Measurements from ENCODE around the gene TOPBP1. TPM values are rescaled to one million over a fixed set of nuclear protein-coding genes. Genes with fewer than 3 reads are reported as not detected.

TOPBP1 gene
- total and polyA plus RNA-seq, 2 of the 8 experiments (the other 6 are each of a cell fraction or from before 2014, with no cell fraction given), result 19.7 to 35.9 TPM

GRCh38 chr3:133611534-133611933, 50.2 kb downstream of the TOPBP1 start (continued):
- no peak for TF ChIP-seq CTCF (IDR thresholded peaks at IDR 0.05; ENCODE audit: control extremely low read depth in 1 of 3, insufficient read depth in 1 of 3, low read depth in 1 of 3, low read length in 3 of 3)
- TF ChIP-seq TEAD4 (IDR thresholded peaks at IDR 0.05; ENCODE audit: low read depth, low read length), result no peak
- TF ChIP-seq BCL11A (IDR thresholded peaks at IDR 0.05; ENCODE audit: low read depth in 2 of 2, low read length in 2 of 2), result no peak
- no peak for TF ChIP-seq POU5F1 (IDR thresholded peaks at IDR 0.05; ENCODE audit: low read depth, low read length)
- TF ChIP-seq CHD2 (IDR thresholded peaks at IDR 0.05; ENCODE audit: low read length), result no peak
- TF ChIP-seq HDAC6 (IDR thresholded peaks at IDR 0.05; ENCODE audit: low read depth, low read length), result no peak

Measured in H1 (cell line).